ENCODE data around the gene RABGAP1L. TPM values are rescaled to one million over a fixed set of nuclear protein-coding genes. Genes with fewer than 3 reads are reported as not detected.

Gene RABGAP1L
- total RNA-seq, 2 donors from 2014 or later: 51.4 to 124 TPM

DNA sequence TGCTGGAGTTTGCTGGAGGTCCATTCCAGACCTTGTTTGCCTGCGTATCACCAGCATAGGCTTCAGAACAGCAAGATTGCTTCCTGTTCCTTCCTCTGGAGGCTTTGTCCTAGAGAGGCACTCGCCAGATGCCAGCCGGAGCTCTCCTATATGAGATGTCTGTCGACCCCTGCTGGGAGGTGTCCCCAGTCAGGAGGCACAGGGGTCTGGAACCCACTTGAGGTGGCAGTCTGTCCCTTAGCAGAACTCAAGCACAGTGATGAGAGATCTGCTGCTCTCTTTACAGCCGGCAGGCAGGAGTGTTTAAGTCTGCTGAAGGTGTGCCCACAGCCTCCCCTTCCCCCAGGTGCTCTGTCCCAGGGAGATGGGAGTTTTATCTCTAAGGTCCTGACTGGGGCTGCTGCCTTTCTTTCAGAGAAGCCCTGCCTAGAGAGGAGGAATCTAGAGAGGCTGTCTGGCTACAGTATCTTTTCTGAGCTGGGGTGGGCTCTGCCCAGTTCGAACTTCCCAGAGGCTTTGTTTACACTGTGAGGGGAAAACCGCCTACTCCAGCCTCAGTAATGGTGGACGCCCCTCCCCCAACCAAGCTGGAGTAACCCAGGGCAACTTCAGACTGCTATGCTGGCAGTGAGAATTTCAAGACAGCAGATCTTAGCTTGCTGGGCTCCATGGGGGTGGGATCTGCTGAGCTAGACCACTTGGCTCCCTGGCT, 493.4 kb downstream of the RABGAP1L start:
- DNase-seq: no peak
- no peaks in the 10 kb centered on the region for H3K27me3 ChIP-seq
- no peaks in the 10 kb centered on the region for H3K9me3 ChIP-seq
- no peak overlapping the region for H3K4me3 ChIP-seq
- no peak overlapping the region for H3K27ac ChIP-seq
- TF ChIP-seq CTCF (IDR thresholded peaks at IDR 0.05) (no peak), POLR2A (IDR thresholded peaks at IDR 0.05) (no peak)
- 76 to 96% methylated on average over 5 to 8 of the region's 8 CpGs for WGBS, 2 donors
- H3K4me1 ChIP-seq: no peaks in the 10 kb centered on the region
- no peaks in the 10 kb centered on the region for H3K36me3 ChIP-seq (replicated peaks in 1 of 2; ENCODE audit: insufficient read depth in 1 of 2, low read depth in 2 of 2)
- intact Hi-C loops (cut with DNase I): no loop called here
- ATAC-seq: no peak

GRCh38 chr1:174654560-174654959, 495.2 kb downstream of the RABGAP1L start:
- ATAC-seq: no peak
- intact Hi-C loops (cut with DNase I): no loop called here

DNA sequence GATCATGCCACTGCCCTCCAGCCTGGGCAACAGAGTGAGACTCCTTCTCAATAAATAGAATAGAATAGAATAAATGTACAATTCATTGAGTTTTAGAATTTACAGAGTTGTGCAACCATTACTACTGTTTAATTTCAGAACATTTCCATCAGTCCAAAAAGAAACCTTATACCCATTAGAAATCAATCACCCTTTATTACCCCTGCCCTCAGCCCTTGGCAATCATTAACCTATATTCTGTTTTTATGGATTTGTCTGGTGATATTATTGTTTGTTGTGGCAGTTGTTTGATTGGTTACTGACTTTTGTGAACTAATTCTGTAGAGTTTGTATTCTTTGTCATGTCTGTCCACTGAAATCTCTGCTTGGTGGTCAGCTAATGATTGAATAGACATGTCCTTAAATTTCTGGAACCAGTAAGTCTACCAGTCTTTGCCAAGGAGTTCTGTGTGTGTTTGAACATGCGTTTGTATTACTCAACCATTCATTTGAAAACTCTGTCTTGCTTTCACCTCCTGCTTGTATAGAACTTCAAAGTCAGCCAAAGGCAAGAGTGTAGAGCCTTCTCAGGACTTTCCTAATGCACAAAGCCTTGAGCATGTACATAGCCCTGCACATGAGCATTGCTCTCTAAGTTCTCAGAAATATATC, 497.2 kb downstream of the RABGAP1L start:
- Histone ChIP-seq H3K9me3 (no peaks in the 10 kb centered on the region), H3K36me3 (replicated peaks in 1 of 2; ENCODE audit: insufficient read depth in 1 of 2, low read depth in 2 of 2) (no peaks in the 10 kb centered on the region), H3K27ac (no peak overlapping the region), H3K4me1 (no peaks in the 10 kb centered on the region), H3K4me3 (no peak overlapping the region), H3K27me3 (no peaks in the 10 kb centered on the region)
- intact Hi-C loops (cut with DNase I): no loop called here
- WGBS, 2 donors: 24 to 38% methylated on average over 1 of the region's 1 CpG
- DNase-seq (no peak), ATAC-seq (no peak)
- TF ChIP-seq POLR2A (IDR thresholded peaks at IDR 0.05) (no peak), CTCF (IDR thresholded peaks at IDR 0.05) (no peak)

More at GRCh38 chr1:174654560-174654959, 495.2 kb downstream of the RABGAP1L start:
- Histone ChIP-seq H3K4me1 (no peaks in the 10 kb centered on the region), H3K27me3 (no peaks in the 10 kb centered on the region), H3K4me3 (no peak overlapping the region), H3K36me3 (replicated peaks in 1 of 2; ENCODE audit: insufficient read depth in 1 of 2, low read depth in 2 of 2) (no peaks in the 10 kb centered on the region), H3K9me3 (no peaks in the 10 kb centered on the region), H3K27ac (no peak overlapping the region)
- TF ChIP-seq POLR2A (IDR thresholded peaks at IDR 0.05) (no peak), CTCF (IDR thresholded peaks at IDR 0.05) (no peak)
- DNase-seq: no peak

- Histone ChIP-seq H3K36me3 (replicated peaks in 1 of 2; ENCODE audit: insufficient read depth in 1 of 2, low read depth in 2 of 2) (no peaks in the 10 kb centered on the region), H3K27me3 (no peaks in the 10 kb centered on the region), H3K4me3 (no peak overlapping the region), H3K27ac (no peak overlapping the region), H3K9me3 (no peaks in the 10 kb centered on the region), H3K4me1 (no peaks in the 10 kb centered on the region)
- intact Hi-C loops (cut with DNase I): no loop called here
- TF ChIP-seq POLR2A (IDR thresholded peaks at IDR 0.05): no peak
- TF ChIP-seq CTCF (IDR thresholded peaks at IDR 0.05): no peak
- DNase-seq (no peak), ATAC-seq (no peak)
Observed at GRCh38 chr1:174657411-174657810, 498.1 kb downstream of the RABGAP1L start.

DNA sequence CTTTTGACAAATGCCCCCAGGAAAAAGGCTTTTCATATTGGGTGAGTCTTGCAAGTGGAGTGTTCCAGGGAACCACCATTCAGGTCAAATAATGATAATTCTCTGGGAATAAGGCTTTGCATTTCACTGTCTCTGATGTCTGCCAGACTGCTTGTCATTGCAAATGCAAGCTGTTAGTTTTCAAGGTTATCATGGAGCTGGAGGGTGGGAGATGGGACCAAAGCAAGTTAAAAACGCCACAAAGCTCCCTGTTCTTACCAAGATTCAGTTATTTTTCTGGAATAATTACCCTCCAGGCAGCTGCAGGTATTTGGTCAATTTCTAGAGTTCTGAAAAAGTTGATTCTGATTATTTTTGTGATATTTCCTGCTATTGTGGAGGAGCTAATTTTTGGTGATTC, 498.6 kb downstream of the RABGAP1L start:
- Histone ChIP-seq H3K27ac (no peak overlapping the region), H3K4me1 (no peaks in the 10 kb centered on the region), H3K36me3 (replicated peaks in 1 of 2; ENCODE audit: insufficient read depth in 1 of 2, low read depth in 2 of 2) (no peaks in the 10 kb centered on the region), H3K27me3 (no peaks in the 10 kb centered on the region), H3K4me3 (no peak overlapping the region), H3K9me3 (no peaks in the 10 kb centered on the region)
- TF ChIP-seq POLR2A (IDR thresholded peaks at IDR 0.05) (no peak), CTCF (IDR thresholded peaks at IDR 0.05) (no peak)
- 44 to 54% methylated on average over 1 of the region's 1 CpG for WGBS, 2 donors
- intact Hi-C loops (cut with DNase I): no loop called here
- ATAC-seq (no peak), DNase-seq (no peak)

Measured in body of pancreas (tissue), 4 donors.